HG02642 (cell line): ENCODE measurements around the gene GID8.

Experiments used
- ATAC-seq: cut with Tn5 transposase; IDR thresholded peaks from one replicate; pipeline ENCODE4 v1.9.1; 2021; ENCODE audit warnings: mild to moderate bottlenecking; ENCODE audit not compliant: unreplicated experiment, poor library complexity

Gene GID8

DNA sequence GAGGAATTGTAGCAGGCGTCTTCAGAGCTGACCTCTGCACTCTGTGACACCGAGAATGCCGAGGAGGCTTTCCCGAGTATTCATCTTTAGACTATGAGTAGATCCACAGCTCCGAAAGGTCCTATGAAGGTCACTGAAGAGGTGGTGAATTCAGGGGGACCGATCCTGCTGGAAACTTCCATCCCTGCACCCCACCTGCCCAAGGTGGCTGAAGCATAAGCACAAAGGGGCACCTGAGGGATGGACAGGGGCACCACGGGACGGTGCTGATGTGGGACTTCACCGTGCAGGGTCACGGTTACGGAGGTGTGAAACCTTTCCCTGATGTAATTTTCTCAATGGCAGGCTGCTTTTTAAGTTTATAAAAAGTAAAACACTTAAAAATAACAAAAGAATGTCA is 36.1 kb upstream of the GID8 start:
- no peak for ATAC-seq

DNA sequence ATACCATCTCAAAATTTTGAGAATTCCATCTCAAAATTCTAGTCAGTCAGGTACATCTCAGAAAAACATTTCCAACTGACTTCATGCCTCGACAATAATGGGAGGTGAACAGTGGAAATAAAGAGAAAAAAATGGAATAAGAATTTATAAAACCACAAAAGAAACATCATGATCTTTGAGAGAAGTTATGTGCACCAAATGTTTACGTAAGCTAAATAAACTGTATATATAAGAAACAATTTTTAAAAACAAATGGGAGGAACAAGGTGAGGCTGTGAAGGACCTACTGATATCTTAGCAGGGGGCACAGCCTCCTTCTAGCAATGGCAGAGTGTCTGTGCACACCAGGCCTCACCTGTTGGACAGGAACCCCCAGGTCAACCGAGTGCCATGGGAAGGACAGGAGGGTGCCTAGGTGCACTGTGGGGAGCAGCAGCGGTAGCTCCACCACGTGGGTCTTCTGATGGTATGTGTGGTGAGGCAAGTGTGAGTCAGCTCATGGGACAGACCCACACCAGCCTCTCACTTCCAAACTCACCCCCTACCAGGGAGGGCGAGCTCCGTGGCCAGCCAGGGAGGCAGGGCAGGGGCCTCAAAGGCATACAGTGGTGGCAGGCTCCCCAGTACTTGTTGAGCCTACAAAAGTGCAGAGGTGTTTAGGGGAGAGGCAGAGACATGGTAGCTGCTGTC is 34.9 kb upstream of the GID8 start:
- ATAC-seq = no peak

DNA sequence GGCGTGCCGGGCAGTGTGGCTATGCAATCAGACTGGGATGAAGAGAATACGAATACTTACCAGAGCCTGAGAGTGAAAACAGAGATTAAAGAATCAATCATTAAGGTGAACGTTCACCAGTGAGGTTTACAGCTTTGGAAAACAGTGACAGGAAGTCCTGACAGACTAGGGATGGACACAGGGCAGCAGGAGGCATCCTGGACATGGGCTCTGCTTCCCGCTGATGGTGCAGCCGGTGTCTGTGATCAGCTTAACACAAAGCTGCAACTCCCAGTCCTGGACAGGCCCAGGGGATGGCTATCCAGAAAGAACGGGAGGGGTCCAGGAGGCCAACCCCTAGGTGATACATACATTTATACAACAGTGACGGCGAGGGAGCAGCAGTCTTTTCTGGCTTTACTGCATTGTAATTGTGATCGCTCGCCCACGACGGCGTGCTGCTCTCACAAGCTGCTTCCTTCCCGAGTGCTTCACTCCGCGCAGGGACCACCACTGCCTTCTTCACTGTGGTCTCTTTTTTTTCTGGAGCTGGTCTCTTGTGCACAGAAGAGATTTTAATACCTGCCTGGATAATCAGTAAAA is 32.3 kb upstream of the GID8 start:
- no peak for ATAC-seq

DNA sequence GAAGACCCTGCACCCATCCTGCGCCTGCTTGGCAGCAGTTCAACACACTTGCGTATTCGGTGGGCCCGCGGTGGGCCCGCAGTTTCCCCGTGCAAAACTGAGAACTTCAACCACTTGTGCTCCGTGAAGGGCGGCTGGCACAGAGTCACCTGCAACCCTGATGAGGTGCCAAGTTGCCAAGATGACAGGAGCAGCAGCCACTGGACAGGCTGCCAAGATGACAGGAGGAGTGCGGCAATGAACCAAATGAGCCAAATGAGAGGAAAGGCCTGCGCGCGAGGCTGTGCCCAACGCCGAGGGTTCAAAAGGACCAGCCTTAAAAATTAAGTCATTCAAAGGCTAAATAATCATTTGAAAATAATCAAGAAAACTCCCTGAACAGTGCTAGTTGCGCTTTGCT is 31.7 kb upstream of the GID8 start:
- ATAC-seq = no peak

DNA sequence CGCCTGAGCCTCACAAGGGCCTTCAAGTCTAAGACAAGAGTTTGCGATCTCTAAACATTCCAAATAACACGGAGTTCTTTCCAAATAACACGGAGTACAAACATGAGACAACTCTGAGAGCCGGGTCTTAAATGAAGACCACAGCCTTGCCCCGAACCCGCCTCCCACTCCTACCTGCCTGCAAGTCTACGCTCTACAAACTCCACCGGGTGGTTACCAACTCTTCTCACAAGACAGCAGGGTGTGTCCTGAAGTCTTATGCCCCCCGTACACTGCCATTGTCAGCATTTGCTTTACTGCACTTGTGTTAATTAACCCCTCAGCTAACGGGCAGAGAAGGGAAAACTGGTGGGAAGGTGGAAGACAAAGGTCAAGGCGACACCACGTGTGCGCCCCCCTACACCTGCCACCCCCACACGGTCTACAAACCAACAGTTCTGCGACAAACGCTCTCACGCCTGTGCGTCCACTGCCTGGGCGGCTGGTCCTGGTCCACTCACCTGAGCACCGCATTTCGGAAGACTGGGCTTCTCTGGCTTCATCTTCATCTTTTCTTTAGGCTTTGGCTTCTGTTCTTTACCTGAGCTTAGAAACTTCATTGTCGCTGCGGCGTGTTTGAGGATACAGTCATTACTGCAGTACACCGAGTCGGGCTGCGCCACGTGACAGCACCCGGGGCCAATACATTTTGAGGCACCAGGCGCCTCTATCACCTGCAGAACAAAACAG is 31.1 kb upstream of the GID8 start:
- no peak for ATAC-seq

DNA sequence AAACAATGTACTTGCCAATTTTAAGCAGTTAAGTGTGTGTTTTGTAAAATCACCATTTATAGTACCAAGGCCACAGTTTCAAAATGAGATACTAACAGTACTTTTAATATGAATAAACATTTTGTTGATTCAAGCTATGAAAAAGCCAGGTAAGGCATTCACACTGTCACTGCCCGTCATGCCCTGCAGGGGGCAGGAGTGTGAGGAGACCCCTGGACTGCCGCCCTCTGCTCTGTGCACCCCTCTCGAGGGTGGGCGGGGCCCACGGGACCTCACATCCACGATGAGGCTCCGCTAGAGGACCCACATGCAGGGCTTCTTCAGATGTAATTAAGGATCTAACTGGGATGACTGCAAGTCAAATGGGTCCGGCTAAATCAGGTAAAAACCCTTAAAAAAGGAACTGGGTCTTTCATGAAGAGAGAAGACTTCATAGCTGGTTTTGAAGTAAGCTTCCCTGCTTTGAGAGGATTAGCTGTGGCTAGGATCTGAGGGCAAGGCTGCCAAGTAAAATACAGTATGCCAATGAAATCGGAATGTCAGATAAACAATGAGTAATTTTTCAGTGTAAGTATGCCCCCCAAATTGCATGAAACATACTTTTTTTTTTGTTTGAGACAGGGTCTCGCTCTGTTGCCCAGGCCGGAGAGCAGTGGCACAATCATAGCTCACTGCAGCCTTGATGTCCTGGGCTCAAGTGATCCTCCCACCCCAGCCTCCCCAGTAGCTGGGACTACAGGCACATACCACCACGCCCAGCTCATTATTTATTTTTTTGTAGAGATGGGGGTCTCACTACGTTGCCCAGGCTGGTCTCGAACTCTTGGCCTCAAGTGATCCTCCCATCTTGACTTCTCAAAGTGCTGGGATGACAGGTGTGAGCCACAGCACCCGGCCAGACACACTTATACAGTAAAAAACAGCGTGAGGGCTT is 30.3 kb upstream of the GID8 start:
- ATAC-seq = no peak

DNA sequence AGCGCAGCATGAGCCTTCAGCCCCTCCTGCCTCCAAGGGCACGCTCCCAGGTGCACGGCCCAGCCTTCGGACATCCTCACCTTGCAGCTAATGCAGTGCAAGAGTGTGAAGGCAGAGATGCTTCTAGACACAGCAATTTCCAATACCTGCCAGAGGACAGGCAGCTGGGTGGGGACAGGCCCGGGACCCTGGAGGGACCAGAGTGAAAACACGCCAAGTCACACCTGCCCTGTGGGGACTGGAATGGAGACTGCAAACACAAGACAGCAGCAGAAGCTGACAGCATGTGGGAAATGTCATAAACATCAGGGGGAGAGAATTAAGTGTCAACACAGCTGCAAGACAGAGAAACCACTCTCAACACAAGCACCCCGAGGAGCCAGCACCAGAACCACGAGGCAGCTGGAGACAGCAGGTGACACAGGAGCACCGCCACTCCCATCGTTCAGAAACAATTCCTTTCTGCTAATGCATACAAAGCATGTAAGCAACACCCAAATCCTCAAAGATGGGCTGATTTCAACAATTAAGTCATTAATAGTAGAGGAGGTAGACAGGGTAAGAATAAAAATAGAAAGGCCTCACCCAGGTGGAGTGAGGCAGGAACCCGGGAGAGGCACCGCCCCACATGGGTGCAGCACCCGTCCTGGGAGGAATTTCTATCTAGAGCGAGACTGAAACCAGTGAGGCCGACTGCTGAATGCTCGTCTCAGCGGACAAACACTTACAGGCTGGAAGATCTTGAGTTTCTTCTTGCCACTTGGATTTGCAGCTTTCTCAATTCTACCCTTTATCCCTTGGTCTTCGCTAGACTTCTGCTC is 28.8 kb upstream of the GID8 start:
- ATAC-seq = no peak

DNA sequence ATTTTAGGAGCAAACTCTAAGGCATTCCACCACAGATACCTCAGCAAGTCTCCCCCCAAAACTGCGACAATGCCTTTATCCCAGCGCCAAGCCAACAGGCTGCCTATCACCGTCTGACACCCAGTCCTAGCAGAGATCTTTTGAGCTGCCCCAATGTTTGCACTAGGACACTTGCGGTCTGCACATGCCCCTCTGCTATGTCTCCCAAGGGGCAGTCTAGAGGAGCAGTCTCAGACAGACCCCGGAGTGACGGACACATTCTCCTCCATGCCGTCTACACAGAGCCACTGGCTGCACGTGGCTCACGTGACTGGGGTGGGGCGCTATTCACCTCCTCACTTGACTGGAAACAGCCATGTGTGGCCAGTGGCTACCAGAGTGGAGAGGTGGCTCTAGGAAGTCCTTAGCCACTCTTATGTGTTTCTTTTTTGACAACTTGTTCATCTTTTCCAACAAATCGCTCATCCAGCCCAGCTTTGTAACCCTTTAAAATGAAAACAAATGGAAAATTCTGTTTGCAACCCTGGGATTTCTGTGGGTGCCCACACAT is 27.7 kb upstream of the GID8 start:
- no peak for ATAC-seq

DNA sequence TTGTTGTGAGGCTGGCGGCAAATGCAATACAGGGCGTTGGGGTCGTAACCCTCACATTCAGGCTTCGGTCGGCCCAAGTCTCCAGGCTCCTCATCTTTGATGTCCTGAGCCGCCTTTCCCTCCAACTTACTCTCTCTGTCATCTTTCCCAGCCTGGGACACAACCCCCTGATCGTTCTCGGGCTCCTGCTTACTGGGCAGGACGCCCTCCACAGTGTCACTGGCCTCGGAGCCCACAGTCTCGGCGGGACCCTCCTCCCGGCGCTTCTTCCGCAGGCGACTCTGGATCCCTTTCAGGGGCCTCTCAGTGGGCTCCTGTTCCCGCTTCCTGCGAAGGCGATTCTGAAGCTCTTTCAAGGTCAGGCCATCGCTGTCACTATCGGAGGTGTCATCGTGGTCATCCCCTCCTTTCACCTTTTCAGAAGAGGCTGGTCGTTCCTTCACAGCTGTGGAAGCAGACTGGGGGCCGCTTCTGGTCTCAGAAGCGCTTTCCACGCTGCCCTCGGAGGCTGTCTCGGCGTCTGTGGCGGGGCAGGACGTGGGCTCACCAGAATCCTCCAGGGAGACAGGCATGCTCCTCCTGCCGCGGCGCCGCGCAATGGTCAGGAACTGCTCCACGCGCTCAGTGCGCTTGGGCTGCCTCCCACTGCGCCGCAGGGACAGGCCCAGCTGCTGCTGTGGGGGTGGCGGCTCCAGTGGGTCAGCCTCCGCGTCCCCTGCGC is 27.0 kb upstream of the GID8 start:
- ATAC-seq = no peak

DNA sequence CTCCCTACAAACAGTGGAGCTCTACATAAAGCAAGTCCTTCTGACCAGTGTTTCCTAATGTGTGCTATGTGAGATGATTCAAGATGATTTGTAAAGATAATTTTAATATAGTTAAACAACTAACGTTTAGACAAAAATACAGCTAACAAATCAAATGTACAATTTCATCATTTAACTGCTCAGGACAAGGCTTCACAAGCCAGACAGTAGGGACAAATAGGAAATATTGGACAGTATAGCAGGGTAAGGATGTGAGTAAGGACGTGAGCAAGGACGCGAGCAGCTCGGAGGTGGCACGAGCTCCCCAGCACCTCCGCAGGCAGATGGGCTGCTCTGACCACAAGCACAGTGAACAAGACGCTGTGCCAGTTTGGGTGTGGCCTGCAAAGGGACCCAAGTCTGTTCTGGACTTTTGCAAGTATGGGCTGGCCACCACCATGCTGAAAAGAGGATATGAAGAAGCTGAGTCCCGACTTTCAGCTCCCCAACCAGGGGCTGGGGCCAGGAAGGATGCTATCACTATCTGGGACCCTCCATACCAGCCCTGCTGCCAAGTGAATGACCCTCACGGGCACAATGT is 26.2 kb upstream of the GID8 start:
- ATAC-seq = no peak

DNA sequence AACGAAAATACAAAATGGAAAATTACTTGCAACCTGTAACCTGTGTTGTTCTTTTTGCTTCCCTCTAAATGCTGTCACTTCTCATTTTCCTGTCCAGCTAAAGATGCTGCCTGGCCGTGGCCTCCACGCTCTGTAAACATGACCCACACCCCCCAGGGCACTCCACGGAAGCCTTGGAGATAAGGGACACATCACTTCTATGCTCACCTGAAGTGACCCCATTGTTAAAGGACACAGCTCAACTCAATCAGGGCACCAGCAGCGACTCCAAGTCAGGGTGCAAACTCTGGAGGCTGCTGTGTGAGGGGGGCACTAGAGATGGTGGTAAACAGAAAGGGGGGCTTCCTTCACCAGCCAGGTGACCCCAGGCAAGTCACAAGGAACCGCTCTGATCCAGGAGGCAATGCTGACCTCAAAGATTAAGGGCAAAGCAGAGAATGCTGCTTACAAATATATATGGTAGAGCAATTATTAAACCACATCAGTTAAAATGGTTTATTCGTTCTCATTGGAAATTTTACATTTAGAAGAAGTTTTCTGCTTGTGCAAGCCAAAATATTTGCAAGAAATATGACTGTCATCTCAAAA is 24.8 kb upstream of the GID8 start:
- ATAC-seq = no peak

DNA sequence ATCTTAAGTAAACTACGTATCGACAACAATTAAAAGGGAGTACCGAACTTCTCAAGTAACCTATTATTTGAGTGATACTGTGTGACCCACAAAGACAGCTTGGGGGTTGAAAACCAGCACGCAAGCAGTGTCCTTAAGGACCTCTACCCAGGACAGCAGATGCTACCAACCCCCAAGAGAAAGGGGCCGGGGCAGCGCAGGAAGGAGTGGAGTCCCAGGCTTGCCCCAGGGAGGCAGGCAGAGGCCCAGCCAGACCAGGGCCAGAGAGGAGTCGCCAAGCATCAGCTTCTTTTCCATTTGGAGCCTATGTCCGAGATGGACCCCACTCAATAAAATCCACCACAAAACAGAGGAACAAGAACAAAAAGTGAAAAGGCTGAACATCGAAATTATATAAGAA is 23.5 kb upstream of the GID8 start:
- ATAC-seq = no peak

DNA sequence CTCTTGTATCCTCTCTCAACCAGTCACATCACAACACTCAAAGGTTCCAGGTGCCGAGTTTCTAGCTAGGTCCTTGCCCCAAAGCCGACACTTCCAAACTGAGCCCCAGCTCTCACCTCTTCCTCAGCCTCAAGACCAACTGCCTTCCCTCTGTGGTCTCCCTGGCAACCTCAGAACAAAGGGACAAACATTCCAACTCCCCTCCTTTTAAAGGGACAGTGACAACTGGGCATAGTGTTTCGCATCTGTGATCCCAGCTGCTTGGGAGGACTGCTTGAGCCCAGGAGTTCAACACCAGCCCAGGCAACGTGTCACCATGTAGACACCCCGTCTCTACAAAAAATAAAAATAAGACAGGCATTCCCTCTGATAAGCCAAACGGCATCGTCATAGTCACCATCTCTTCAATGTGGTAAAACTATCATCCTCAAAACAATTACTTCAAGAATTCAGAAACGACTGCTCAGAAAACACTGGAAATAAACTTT is 22.9 kb upstream of the GID8 start:
- ATAC-seq = no peak

DNA sequence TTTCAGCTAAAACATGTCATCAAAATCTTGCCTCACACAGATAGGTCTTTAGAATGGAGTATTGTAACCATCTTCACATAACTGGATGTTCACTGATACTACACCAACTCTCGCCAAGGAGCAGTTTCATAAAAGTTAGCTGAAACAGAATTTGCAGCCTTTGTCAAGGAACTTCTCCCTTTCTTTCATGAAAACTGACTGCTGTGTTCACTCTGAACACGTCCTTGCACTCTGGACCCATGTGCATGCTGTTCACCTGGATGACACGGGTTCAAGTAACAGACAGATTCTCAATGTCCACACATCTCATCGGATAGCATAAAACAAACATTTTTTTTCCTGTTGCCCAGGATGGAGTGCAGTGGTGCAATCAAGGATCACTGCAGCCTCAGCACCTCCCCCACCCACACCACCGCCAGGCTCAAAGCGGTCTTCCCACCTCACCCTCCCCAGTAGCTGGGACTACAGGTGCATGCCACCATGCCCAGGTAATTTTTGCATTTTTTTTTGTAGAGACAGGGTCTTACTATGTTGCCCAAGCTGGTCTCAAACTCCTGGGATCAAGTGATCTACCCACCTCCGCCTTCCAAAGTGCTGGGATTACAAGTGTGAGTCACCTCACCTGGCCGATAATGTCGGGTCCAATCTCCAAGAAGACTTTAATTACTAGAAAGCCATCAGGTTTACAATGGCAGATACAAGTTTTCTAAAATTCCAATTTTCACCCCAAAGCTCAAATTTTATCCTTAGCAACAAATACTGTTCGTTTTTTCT is 21.1 kb upstream of the GID8 start:
- ATAC-seq = no peak

DNA sequence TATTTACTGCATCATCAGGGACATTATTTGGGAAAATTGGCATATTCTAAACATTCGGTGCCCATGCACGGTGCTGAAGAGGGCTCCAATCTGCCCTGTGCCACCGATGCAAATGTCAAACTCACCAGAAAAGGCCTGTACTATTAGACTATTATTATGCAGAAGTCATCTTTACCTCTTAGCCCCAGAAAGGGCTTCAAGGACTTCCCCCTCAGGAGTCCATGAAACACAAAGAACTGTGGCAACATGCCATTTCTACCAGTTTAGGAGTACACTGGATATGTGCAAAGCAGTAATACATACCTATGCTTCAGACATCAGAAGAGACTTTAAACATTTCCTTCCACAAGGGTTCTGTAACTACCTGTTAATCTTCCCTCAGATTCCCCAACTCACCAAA is 20.2 kb upstream of the GID8 start:
- ATAC-seq = no peak

DNA sequence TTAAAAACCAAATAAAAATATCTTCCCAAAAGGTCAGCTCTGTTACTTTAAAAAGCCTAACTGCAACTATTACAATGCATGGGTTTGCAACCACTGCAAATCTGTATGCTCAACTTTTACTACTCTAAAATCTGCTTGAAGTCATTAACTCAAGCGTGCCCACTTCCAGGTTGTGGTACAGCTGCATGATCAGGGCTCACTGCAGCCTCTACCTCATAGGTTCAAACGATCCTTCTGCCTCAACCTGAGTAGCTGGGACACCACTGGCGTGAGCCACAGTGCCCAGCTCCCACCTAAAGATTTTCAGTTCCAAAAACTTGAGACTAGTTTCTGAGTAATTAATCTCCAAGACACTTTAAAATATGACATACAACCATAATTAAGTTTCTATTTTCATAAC is 19.8 kb upstream of the GID8 start:
- no peak for ATAC-seq

DNA sequence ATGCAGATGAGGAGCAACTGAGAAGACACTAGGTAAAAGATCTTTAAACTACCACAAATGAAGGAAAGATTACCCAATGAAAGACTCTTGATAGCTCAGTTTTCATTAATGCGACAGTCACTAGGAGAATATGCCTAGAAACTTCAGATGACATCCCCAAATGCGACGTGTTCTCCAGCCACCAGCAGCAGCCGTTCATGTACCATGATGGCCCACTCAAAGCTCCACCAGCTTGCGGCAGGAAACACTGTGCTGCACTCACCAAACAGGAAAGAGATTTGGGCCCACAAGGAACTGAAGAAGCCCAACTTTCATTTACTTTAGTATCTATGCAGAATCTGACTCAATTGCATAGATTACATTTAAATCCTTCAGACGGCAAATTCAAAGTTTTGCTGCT is 19.1 kb upstream of the GID8 start:
- ATAC-seq = no peak
